Stimulated activated CD4-positive, alpha-beta T cell treated with anti-CD3 and anti-CD28 coated beads, Interleukin-2, amount 100 ng/mL, for 4 hours (primary cell): ENCODE measurements around the gene SUSD4.
"Not testable (repeated sequence)": the region's sequence is repeated elsewhere in the genome, so short reads cannot be mapped to it uniquely, and the experiment has no call there.

Source experiments
- DNase-seq: peaks from one replicate; pipeline ENCODE4 v3.0.0-alpha.2; 2020; ENCODE audit warnings: low read depth

Gene SUSD4

GRCh38 chr1:223289621-223290020 lies 74.4 kb downstream of the SUSD4 start:
- no peak for DNase-seq

GRCh38 chr1:223288826-223289225 lies 75.2 kb downstream of the SUSD4 start:
- no peak for DNase-seq

GRCh38 chr1:223285452-223285851 lies 78.5 kb downstream of the SUSD4 start:
- no peak for DNase-seq

- not testable (repeated sequence) for DNase-seq
Observed at GRCh38 chr1:223283697-223284096, 80.3 kb downstream of the SUSD4 start.

- not testable (repeated sequence) for DNase-seq
Observed at GRCh38 chr1:223278311-223278710, 85.7 kb downstream of the SUSD4 start.

GRCh38 chr1:223276029-223276428 lies 87.9 kb downstream of the SUSD4 start:
- no peak for DNase-seq

- DNase-seq: no peak
Observed at GRCh38 chr1:223273511-223273910, 90.5 kb downstream of the SUSD4 start.

GRCh38 chr1:223271085-223271781 lies 92.7 kb downstream of the SUSD4 start:
- DNase-seq: no peak

GRCh38 chr1:223270155-223270554 lies 93.8 kb downstream of the SUSD4 start:
- DNase-seq: no peak

- no peak for DNase-seq
Observed at GRCh38 chr1:223269006-223269405, 95.0 kb downstream of the SUSD4 start.

- no peak for DNase-seq
Observed at GRCh38 chr1:223266632-223267172, 97.3 kb downstream of the SUSD4 start.

GRCh38 chr1:223264983-223265908 lies 98.7 kb downstream of the SUSD4 start:
- no peak for DNase-seq

- no peak for DNase-seq
Observed at GRCh38 chr1:223264529-223264928, 99.4 kb downstream of the SUSD4 start.

- DNase-seq: no peak
Observed at GRCh38 chr1:223261914-223262313, 102.1 kb downstream of the SUSD4 start.

GRCh38 chr1:223260712-223261111 lies 103.3 kb downstream of the SUSD4 start:
- no peak for DNase-seq

GRCh38 chr1:223259462-223259861 lies 104.5 kb downstream of the SUSD4 start:
- no peak for DNase-seq

- no peak for DNase-seq
Observed at GRCh38 chr1:223258751-223259198, 105.2 kb downstream of the SUSD4 start.

- DNase-seq: no peak
Observed at GRCh38 chr1:223257856-223258550, 106.0 kb downstream of the SUSD4 start.

- DNase-seq: no peak
Observed at GRCh38 chr1:223256034-223256433, 107.9 kb downstream of the SUSD4 start.

GRCh38 chr1:223253916-223254315 lies 110.1 kb downstream of the SUSD4 start:
- DNase-seq: no peak

- not testable (repeated sequence) for DNase-seq
Observed at GRCh38 chr1:223251387-223251786, 112.6 kb downstream of the SUSD4 start.

- DNase-seq: no peak
Observed at GRCh38 chr1:223250632-223251015, 113.4 kb downstream of the SUSD4 start.
